Measurements from ENCODE around the gene LHX4. TPM values are rescaled to one million over a fixed set of nuclear protein-coding genes. Genes with fewer than 3 reads are reported as not detected.
A peak's percentile ranks its signal among the peaks of the same experiment; 100 is the strongest.

Gene LHX4
- total and polyA plus RNA-seq, 2 of the 8 experiments (the other 6 are each of a cell fraction or from before 2014, with no cell fraction given), result 0.85 to 4.9 TPM

GRCh38 chr1:180248176-180248575, 18.1 kb downstream of the LHX4 start:
- no peak overlapping the region for H3K27ac ChIP-seq (ENCODE audit: low read depth, low read length)
- no peaks in the 10 kb centered on the region for H3K36me3 ChIP-seq (ENCODE audit: control insufficient read depth in 2 of 4, insufficient read depth in 4 of 4, low read length in 3 of 4)
- H3K14ac ChIP-seq (ENCODE audit: insufficient read length), result no peak overlapping the region
- H3K4me3 ChIP-seq (ENCODE audit: extremely low read depth in 1 of 4, insufficient read depth in 2 of 4, low read depth in 3 of 4, low read length in 4 of 4), result no peak overlapping the region
- CTCF ChIA-PET (ENCODE audit: partially characterized antibody), result interaction anchor here (1.0 to 17.1 kb wide), 20 partner anchors 9 to 404 kb away, joined by 3 to 244 read pairs (median 8); no protein-coding TSS in a partner anchor
- no peaks in the 10 kb centered on the region for H3K9me3 ChIP-seq (ENCODE audit: insufficient read depth in 2 of 2, low read depth in 1 of 2, low read length in 1 of 2)
- DNase-seq (ENCODE audit: low read depth in 1 of 2, low spot score in 2 of 2), result no peak
- 0 out of 2 replicates have a peak overlapping the region, but pooled peaks have one; percentile 45 for H2AK5ac ChIP-seq (ENCODE audit: low read depth, low read length)
- peak overlapping the region; percentile 85; the same call in 1 of the 2 replicates for H2BK12ac ChIP-seq (ENCODE audit: low read depth, low read length)
- H4K8ac ChIP-seq (ENCODE audit: extremely low read depth, insufficient read depth, low read length), result no peak overlapping the region
- H3K18ac ChIP-seq (ENCODE audit: extremely low read depth, low read length), result no peak overlapping the region
- FAIRE-seq, result no peak
- 0 out of 2 replicates have a peak overlapping the region, but pooled peaks have one; percentile 76 for H2BK15ac ChIP-seq (ENCODE audit: low read length)
- no peak overlapping the region for H3K56ac ChIP-seq (replicated peaks; ENCODE audit: insufficient read length, low read depth, low read length)
- WGBS, 2 experiments (ENCODE audit: extremely low coverage in 1 of 2, insufficient coverage in 1 of 2, insufficient read length in 1 of 2, insufficient replicate concordance in 2 of 2, low coverage in 1 of 2, low lambda C conversion rate in 2 of 2, missing lambda C conversion rate in 1 of 2), result 97% methylated on average over 7 of the region's 7 CpGs; no CpG with 5 or more reads in 1 of the 2 experiments
- peak overlapping the region; percentile 11 for H4K91ac ChIP-seq (replicated peaks; ENCODE audit: insufficient read length, low read length)
- no peak overlapping the region for H4K5ac ChIP-seq (ENCODE audit: insufficient read length, low read depth, low read length)
- peak overlapping the region; percentile 78; the same call in 1 of the 2 replicates for H2BK20ac ChIP-seq (ENCODE audit: low read length)
- POLR2A ChIA-PET (ENCODE audit: partially characterized antibody), result interaction anchor here (1.2 to 3.4 kb wide), 6 partner anchors 9 to 17 kb away, joined by 3 to 12 read pairs (median 6); partner anchors contain the start of gene LHX4
- H2BK120ac ChIP-seq (replicated peaks; ENCODE audit: low read depth, low read length), result no peak overlapping the region
- H3K4me1 ChIP-seq (replicated peaks in 1 of 4; ENCODE audit: control insufficient read depth in 3 of 4, insufficient read depth in 4 of 4, low read length in 3 of 4), result peaks cover 4 to 23% (median 20%) of the 10 kb centered on the region in 4 experiments; a peak in 6 of 7 replicates
- H2BK5ac ChIP-seq (ENCODE audit: low read depth, low read length), result peak overlapping the region; percentile 30; the same call in 1 of the 2 replicates
- peaks cover 2% of the 10 kb centered on the region; the same call in 1 of the 2 replicates for H3K23me2 ChIP-seq (ENCODE audit: low read depth, low read length)
- H3K4me2 ChIP-seq (ENCODE audit: insufficient read depth in 1 of 2, low read depth in 2 of 2, low read length in 2 of 2), result no peak overlapping the region
- H3K9ac ChIP-seq (replicated peaks in 1 of 4; ENCODE audit: extremely low read depth in 1 of 4, low read depth in 3 of 4, low read length in 3 of 4), result no peak overlapping the region
- H3K23ac ChIP-seq (ENCODE audit: insufficient read length), result no peak overlapping the region
- no peaks in the 10 kb centered on the region for H3K79me2 ChIP-seq (ENCODE audit: control insufficient read depth in 1 of 2, insufficient read depth in 2 of 2, low read length in 2 of 2)
- peaks cover 0 to 2% of the 10 kb centered on the region in 2 experiments for H4K20me1 ChIP-seq (replicated peaks in 1 of 2; ENCODE audit: control insufficient read depth in 1 of 2, insufficient read depth in 2 of 2, low read length in 2 of 2)
- no peaks in the 10 kb centered on the region; a peak in 1 of 7 replicates for H3K27me3 ChIP-seq (replicated peaks in 1 of 4; ENCODE audit: control insufficient read depth in 3 of 4, extremely low read depth in 1 of 4, insufficient read depth in 3 of 4, low read length in 3 of 4)
- no peaks in the 10 kb centered on the region for H3K79me1 ChIP-seq (ENCODE audit: low read depth, low read length)
- peak overlapping the region; percentile 10 for H3K4ac ChIP-seq (replicated peaks; ENCODE audit: insufficient read length, low read depth, low read length)
- no peak overlapping the region for H2AFZ ChIP-seq (ENCODE audit: low read length)
- TF ChIP-seq HDAC6 (IDR thresholded peaks at IDR 0.05; ENCODE audit: low read depth, low read length) (no peak), CTBP2 (IDR thresholded peaks at IDR 0.05; ENCODE audit: borderline replicate concordance, insufficient read depth, insufficient read length, low read length) (no peak), ASH2L (IDR thresholded peaks at IDR 0.05; ENCODE audit: low read length) (no peak), POLR2A (IDR thresholded peaks at IDR 0.05; ENCODE audit: control extremely low read depth in 1 of 2, low read depth in 2 of 2, low read length in 2 of 2) (no peak), TAF1 (IDR thresholded peaks at IDR 0.05; ENCODE audit: low read depth, low read length) (no peak), CBX8 (IDR thresholded peaks at IDR 0.05; ENCODE audit: borderline replicate concordance, low read depth, low read length) (no peak), CBX5 (IDR thresholded peaks at IDR 0.05; ENCODE audit: low read depth, low read length) (no peak)

Measured in H1 (cell line).